Stimulated activated CD8-positive, alpha-beta memory T cell treated with anti-CD3 and anti-CD28 coated beads, Interleukin-4, amount 100 ng/mL, for 24 hours (primary cell): ENCODE data around the gene FHOD3.

ENCODE experiments used
- DNase-seq: peaks from one replicate; pipeline ENCODE4 v3.0.0-alpha.2; 2020; ENCODE audit warnings: low read depth

Gene FHOD3

DNA sequence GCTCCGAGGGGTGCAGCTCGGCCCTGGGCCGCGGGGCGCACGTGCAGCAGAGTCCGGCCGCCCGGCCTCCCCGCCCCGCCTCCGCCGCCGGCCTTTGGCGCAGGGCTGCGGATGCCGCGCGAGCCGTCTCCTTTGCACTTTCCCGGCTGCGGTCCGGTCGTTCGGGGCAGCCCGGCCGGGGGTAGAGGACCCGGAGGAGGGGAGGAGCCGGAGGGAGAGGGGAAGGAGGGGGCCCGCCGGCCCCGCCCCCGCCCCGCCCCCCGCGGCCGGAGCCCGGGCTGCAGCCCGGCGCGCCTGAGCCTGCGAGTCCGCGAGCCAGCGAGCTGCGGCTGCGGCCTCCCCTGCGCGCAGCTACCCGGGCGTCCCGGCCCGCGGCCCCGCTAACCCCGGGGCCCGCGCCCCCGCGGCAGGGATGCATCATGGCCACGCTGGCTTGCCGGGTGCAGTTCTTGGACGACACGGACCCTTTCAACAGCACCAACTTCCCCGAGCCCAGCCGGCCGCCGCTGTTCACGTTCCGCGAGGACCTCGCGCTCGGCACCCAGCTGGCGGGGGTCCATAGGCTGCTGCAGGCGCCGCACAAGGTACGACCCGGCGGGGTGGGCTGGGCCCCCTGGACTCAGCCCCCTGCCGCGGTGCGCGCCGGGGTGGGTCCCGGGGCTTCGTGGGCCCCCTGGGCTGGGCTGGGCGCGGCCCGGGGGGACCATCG lies at the start of gene FHOD3:
FHOD3 (plus strand) TSS at position 297 of the 709 bp plus-strand sequence; CDS start at position 420, 123 bp downstream.
- no peak for DNase-seq

DNA sequence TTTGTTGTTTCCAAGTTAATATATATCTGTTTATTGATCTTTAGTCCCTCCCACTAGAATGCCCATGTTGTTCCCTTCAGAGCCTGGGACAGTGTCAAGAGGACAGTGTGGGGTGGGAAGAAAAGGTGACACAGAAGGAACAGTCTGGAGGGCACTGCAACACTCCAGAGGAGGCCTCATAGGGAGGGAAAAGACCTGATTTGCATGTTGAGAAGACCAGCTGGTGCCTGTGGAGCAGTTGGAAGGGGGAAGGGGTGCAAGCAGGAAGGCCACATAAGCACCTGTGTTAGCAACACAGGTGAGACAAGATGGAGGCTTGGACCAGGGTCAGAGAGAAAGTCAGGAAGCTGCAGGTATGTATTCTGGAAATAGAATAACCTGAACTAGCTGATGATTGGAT lies 48.1 kb upstream of the FHOD3 start:
- DNase-seq: no peak

DNA sequence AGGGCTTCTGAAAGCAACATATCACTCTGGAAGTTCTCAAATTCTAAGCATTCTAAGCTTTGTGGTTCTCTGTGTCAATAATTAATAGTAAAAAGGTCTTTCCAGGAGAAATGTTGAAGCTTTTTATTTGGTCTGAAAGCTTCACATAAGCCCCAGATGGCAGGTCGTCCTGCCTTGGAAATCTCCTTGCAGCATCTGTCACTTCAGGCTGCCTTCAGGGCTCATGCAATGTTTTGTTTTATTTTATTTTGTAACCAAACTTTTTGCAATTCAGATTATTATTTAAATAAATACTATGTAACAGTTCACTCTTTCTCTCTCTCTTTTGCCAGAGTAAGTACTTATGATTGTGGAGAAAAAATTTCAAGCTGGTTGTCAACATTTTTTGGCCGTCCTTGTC lies 46.7 kb upstream of the FHOD3 start:
- no peak for DNase-seq

DNA sequence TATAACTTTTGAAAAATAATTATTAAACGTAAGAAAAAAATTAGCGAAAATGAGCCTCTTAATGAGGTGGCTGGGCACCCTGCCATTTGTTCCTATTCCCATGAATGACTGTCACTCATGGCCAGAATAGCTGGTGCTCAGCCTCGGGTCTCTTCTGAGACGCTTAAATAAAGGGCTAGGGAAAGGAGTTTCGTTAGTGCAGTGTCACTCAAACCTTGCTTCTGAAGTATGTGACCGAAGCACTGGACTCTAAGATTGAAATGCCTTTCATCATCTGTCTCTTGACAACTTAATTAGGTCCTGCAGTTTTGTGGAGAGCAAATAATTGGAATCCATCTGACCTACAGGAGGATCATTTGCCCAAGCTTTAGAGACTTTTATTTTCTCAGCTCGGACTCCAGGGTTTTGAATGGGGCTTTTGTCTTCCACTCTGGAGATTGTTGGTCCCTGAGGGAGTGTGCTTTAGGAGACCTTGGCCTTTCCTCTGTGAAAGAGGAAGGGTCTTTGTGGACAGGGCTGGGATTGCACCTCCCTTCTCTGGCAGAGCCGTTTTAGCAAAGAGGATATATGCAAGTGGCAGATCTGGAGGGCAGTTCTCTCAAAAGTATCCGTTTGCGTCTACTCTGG lies 42.3 kb upstream of the FHOD3 start:
- DNase-seq: no peak

DNA sequence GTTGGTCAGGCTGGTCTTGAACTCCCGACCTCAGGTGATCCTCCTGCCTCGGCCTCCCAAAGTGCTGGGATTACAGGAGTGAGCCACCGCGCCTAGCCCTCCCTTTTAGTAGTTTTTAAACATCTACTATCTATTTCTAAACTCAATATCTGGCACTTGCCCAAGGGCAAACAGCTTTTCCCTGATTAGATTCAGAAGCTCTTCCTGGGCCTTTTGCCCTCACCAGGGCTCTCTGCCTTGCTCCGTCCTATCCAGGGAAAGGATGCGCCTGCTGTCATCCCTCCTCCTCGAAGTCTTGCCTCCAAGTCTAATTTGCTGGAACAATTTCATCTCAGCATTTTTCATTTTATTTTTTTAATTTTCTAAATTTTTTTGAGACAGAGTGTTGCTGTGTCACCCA lies 41.4 kb upstream of the FHOD3 start:
- DNase-seq: no peak

DNA sequence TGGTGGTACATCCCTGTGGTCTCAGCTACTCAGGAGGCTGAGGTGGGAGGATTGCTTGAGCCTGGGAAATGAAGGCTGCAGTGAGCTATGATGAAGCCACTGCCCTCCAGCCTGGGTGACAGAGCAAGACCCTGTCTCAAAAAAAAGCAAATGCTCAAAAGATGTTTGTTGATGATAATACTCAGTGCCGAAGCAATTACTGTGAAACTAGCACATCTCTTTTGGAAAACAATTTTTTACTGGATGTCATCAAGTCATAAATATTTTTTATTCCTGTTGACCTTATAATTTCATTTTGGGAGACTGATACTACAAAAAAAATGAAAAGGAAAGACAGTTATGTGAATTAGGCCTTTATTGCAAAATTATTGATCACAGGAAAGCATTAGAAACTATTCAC lies 34.5 kb upstream of the FHOD3 start:
- no peak for DNase-seq

DNA sequence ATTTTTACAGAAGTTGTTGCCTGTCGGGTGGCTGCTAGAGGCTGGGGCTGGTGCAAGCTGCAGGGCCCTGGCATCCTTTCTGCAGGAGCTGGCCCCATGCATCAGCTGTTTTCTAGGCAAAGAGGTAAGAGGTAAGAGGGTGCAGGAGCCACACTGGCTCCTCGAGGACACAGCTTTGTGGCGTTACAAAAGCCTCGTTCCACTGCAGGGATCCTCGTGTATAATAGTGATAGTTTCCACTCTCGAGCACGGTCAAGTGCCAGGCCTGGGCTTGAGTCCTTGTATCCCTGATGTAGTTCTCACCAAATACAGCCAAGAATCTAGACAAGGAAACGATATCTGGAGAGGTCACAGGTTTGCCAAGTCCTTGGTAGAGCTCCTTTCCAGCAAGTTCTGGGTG lies 33.2 kb upstream of the FHOD3 start:
- DNase-seq: no peak

DNA sequence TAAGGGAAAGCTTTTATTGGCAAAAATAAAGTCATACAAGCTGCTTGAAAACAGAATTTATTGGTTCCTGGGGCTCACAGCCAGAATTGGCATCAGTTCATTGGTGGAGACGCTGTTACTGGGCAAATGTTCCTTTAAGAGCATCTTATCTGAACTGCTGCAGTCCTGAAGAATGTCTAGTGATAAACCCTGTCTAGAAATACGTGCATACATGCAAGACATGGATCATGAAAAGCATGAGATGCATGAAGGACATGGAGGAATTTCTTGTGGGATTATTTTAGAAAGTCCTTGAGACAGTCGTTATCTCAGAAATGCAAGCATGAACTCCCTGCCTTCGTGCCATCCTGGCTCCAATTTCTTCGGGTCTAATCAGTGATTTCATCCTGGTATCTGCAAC lies 32.5 kb upstream of the FHOD3 start:
- DNase-seq: no peak

DNA sequence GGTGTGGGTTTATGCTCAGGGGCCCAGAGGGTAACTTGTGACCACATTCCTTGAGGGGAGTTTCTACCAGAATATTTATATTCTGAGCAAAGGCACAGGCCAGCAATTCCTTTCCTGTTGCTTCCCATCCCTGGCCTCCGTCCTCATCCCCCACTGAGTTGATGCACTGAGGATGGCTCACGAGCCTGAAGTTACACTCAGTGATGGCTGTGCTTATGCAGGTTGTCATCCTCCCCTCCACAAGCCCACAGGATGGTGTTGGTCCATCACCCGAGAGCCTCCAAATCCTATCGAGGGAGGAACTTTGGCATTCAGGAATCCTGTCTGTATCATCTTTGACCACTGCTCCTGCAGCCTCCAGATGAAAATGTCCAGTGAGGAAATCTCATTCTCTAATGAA lies 28.4 kb upstream of the FHOD3 start:
- no peak for DNase-seq

DNA sequence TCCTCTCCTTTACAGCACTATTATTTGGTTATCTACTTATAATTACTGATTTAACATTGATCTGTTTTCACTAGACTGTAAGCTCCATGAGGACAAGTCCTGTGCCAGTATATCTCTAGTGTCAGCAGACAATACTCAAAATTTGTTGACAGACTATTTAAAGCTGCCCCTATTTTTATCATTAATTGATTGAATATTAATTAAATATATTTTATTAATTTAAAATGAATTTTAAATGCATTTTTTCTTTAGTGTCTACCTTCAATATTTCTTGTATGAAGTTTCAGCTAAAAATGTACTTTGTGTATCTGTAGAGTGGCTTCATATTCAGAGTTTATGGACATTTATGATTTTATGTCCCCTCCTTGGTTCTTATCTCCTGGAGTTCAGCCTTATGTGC lies 26.4 kb upstream of the FHOD3 start:
- DNase-seq: no peak

DNA sequence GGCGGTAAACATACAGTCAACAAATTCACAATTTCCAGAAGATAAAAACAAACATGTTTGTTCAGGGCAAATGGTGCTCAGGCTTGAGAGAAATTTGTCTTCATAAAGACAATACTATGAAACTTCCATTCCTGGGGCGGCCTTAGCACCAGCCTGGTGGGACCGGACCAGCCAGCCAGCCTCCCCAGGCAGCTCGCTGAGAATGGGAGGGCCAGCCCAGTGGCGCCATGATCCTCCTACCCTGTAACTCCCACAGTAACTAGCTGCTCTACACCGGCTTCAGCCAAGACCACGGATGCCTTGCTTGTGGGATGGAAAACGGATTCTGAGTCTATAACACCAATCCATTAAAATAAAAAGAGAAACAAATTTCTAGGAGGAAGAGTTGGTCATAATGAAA lies 24.2 kb upstream of the FHOD3 start:
- no peak for DNase-seq

DNA sequence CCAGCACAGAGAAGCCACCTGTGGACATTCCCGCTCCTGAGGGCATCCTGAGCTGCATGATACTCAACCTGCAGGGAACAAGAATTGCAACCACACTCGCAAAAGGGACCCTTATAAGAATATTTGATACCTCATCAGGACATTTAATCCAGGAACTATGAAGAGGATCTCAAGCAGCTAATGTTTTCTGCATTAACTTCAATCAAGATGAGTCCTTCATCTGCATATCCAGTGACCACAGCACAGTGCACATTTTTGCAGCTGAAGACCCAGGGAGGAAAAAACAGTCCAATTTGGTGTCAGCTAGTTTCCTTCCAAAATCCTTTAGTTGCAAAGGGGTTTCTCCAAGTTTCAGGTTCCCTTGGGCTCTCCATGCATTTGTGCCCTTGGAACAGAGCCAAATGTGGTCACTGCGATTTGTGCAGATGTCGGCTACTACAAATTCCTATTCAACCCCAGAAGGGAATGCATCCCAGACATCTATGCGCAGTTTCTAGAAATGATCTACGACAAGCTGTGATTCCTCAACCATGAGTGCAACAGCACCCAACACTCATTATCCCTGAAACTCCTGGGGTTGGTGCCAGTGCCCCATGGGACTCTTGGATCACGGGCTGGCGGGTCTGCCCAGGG lies 23.3 kb upstream of the FHOD3 start:
- DNase-seq: no peak

DNA sequence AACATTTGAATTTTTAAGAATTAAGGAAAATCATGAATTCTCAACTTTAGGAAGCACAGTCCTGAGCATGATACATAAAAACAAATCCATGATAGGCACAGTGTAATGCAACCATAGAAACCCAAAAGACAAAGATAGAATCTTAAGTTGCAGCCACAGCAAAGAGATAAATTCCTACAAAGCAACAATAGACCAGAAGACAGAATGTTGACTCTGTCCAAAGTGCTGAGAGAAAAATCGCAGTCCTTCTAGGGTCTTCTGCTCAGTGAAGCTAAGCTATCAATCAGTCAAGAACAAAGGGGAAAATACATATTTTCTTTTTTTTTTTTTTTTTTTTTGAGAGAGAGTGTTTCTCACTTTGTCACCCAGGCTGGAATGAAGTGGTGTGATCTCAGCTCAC lies 22.0 kb upstream of the FHOD3 start:
- no peak for DNase-seq

DNA sequence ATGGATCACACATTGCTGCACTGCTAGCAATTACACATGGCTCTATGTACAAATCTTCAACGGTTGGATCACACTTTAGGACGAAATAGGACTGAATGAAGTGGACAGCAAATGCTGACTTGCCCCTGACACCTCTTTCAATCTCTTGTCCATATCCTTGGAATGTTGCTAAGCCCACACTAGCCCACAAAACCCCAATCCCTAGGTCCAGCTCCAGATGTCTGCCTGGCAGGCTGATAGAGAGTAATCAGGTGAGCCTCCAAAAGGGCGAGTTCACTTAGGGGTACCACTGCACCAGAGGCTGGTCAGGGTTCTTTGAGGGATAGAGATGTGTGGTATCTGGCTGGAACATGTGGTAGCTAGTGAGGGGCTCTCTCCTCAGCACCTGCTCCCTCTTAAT lies 18.5 kb upstream of the FHOD3 start:
- DNase-seq: no peak

DNA sequence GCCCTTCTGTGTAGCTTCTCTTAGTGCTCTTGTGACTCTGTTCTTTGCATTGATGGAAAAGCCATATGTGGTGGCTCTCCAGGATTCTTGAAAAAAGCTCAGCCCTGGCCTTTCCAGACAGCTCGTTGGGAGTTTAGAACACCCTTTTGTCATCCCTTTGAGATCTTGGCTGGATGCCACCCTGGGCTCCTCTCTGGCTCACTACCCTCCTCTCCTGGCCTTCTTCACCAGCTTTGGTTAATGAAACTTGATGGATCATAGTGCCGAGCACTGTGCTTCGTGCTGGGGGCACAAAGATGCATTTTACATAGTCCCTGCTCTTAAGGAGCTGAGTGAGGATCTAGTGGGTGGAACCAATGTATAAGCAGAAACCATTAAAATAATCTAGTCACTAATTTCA lies 15.6 kb upstream of the FHOD3 start:
- DNase-seq: no peak

DNA sequence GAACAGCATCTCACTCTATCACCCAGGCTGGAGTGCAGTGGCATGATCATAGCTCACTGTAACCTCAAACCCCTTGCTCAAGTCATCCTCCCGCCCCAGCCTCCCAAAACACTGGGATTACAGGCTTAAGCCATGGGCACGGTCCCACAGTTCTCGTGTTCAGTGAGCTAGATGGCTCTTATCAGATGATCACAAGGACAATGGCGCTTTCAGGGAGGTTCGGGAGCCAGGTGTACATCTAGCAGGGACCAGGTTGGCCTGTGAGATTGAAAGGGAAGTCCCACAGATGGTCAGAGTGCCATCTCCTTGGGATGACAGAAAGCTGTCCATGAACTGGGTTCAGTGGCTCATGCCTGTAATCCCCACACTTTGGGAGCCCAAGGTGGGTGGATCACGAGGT lies 14.1 kb upstream of the FHOD3 start:
- DNase-seq: no peak

DNA sequence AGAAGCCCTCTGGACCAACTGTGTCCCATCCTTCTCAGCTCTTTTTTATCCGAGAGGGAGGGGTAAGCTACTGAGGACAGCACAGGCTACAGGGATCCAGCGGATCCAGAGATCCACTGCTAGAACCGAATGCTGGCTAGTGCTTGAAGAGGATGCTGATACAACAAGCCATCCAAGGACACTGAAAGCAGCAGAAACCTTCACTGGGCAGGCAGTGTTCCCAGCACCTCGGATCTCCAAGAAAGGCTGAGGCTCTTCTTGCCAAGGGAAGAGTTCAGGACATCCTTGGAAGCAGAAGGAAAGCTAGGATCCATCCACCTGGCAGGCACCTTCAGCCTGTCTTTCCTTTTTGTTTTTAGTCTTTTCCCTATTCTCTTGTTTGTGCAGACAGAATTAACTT lies 13.2 kb upstream of the FHOD3 start:
- no peak for DNase-seq

DNA sequence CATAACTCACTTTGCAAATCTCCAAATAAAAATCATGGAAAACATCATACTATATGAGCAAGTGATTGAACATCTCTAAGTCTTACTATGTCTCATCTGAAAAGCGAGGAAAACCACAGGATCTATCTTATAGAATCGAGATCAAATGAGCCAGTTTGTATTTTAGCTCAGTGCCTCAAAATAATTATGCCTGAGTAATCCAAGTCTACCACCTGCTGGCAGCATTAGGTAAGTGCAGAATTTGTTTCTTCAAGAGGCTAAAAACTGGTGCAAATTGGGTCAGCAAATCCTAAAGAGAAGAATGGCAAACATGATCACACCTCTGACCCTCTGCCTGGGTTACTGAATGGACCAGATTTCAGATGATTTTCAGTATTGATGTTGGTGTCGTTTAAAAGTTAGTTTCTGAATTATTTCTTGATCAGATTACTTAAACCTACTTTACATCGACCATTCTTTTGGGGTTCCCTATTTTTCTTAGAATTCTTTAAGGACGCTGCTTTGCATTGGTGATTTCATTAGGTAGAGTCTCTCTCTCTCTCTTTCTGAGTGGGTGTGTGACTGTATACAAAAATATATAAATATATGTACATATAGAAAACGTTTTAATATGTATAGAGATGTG lies 12.7 kb upstream of the FHOD3 start:
- no peak for DNase-seq

DNA sequence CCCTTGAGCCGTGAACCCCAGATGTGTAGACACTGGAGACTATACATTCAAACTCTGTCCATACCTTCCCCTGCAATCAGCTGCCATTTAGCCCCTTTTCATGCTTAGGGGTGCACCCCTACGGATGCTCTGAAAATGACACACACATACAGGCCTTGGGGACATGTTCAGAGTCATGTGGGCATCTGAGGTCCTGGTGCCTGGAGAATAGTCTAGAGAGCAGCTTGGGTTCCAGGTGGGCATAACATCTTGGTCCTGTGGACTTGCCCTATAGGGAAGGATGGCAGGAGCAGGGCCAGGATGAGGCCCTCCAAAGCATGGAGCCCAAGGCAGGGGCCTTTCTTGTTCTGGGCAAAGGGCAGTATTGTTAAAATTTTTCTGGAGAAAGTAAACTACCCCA lies 9.9 kb upstream of the FHOD3 start:
- DNase-seq: no peak

DNA sequence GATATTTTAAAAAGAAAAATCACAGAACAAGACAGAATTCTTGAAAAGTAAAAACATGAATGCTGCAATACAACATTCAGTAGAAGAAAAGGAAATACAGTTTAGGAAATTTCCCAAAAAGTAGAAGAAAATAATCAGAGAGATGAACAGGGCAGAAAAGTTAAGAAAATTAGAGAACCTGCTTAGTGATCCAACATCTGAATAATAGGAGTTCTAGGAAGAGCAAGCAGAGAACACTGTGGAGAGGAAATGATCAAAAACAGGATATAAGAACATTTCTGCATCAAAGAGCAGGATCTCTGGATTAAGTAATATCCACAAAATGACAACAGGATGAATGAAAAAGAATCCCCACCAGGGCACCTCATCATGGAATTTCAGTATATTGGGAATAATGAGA lies 8.8 kb upstream of the FHOD3 start:
- DNase-seq: no peak

DNA sequence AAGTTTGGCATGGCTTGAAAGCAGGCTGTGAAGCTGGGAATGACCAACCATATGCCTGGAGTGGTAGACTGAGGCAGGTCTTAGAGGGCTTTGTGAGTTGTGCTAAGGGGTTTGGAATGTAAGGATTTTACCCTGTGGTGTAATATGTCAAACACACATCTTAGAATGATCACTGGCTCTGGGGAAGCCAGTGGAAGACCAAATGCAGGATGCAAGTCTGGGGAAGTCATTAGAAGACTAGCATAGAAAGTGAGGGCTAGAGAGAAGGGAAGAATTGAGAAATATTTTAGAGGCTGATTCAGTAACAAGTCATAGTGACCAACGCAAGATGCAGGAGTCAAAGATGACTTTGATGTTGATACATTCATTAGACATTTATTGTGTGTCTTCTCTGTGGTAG lies 3.5 kb upstream of the FHOD3 start:
- no peak for DNase-seq

DNA sequence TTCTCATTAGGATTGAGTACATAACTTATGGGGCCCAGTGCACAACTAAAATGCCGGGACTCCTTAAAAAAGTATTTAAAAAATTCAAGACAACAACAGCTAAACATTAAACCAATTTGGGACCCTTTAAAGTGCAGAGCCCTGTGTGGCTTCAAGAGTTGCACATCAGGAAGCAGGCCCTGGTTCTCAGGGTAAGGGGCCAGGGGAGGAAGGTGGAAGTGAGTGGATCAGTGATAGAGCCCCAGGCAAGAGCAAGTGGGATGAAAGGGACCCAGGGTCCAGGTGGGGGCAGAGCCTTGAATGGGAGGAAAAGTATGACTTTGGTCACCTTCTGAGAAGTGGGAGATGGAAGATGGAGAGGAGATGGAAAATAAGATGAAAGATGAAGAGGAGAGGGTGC lies 2.3 kb upstream of the FHOD3 start:
- DNase-seq: no peak

DNA sequence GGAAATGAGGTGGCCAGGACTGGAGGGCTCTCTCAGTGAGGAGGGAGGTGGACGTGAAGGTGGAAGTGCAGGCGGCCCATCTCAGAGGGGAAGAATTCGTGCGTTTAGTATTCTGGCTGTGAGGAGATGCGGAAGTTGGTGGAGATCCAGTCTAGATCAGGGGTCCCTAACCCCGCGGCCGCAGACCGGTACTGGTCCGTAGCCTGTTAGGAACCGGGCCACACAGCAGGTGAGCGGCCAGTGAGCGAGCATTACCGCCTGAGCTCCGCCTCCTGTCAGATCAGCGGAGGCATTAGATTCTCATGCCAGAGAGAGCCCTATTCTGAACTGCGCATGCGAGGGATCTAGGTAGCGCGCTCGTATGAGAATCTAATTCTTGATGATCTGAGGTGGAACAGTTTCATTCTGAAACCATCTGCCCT lies 1.6 kb upstream of the FHOD3 start:
- no peak for DNase-seq
